Mesenchymal stem cell (in vitro differentiated cells and primary cell): Measurements from ENCODE around the gene OLFM4.

ENCODE experiments used
- DNase-seq: peaks from one replicate; pipeline ENCODE4 v3.0.0-alpha.2; 2013
- H2AFZ ChIP-seq: one replicate; pipeline ENCODE4 v1.6.1; 2013; ENCODE audit warnings: low read depth, mild to moderate bottlenecking, control low read depth, inconsistent platforms, low read length, moderate library complexity
- H2AK5ac ChIP-seq: 2 replicates; pipeline ENCODE4 v1.6.1; 2013; ENCODE audit warnings: low read length, moderate library complexity, mild to moderate bottlenecking, inconsistent platforms; ENCODE audit not compliant: severe bottlenecking
- H2BK120ac ChIP-seq: one replicate; pipeline ENCODE4 v1.6.1; 2013; ENCODE audit warnings: low read depth, mild to moderate bottlenecking, inconsistent platforms, low read length, moderate library complexity
- H2BK12ac ChIP-seq, 2 experiments: one replicate each; pipeline ENCODE4 v1.6.1; 2013; ENCODE audit warnings: inconsistent platforms in 2 of 2, low read length in 2 of 2, mild to moderate bottlenecking in 2 of 2, moderate library complexity in 2 of 2, control low read depth in 1 of 2
- H2BK15ac ChIP-seq: one replicate; pipeline ENCODE4 v1.6.1; 2013; ENCODE audit warnings: mild to moderate bottlenecking, low read depth, inconsistent platforms; ENCODE audit not compliant: poor library complexity, severe bottlenecking
- H2BK5ac ChIP-seq: 2 replicates; pipeline ENCODE4 v1.6.1; 2013; ENCODE audit warnings: low read depth, mild to moderate bottlenecking, low read length, control low read depth, inconsistent platforms; ENCODE audit not compliant: poor library complexity, severe bottlenecking
- H3K14ac ChIP-seq, 2 experiments: one replicate each; pipeline ENCODE4 v1.6.1; 2013; ENCODE audit warnings: inconsistent platforms in 2 of 2, low read length in 2 of 2, control low read depth in 1 of 2, mild to moderate bottlenecking in 1 of 2, moderate library complexity in 1 of 2
- H3K18ac ChIP-seq, 2 experiments: one replicate each; pipeline ENCODE4 v1.6.1; 2013; ENCODE audit warnings: inconsistent platforms in 2 of 2, low read length in 2 of 2, control low read depth in 1 of 2, low read depth in 1 of 2, mild to moderate bottlenecking in 1 of 2
- H3K23ac ChIP-seq, 2 experiments: one replicate each; pipeline ENCODE4 v1.6.1; 2013; ENCODE audit warnings: inconsistent platforms in 2 of 2, low read length in 2 of 2, mild to moderate bottlenecking in 2 of 2, moderate library complexity in 2 of 2, control low read depth in 1 of 2
- H3K27ac ChIP-seq: 2 replicates; pipeline ENCODE4 v1.5.1; 2013; ENCODE audit warnings: mild to moderate bottlenecking, moderate library complexity, low read length, control low read depth, inconsistent platforms; ENCODE audit not compliant: poor library complexity, severe bottlenecking
- H3K27me3 ChIP-seq, 2 experiments: 2 replicates each; pipeline versions ENCODE4 v1.6.1 to v1.7.0; 2013; ENCODE audit warnings: low read length in 2 of 2, mild to moderate bottlenecking in 2 of 2, moderate library complexity in 2 of 2, control low read depth in 1 of 2, inconsistent platforms in 1 of 2; ENCODE audit not compliant: control insufficient read depth in 1 of 2, insufficient read depth in 1 of 2
- H3K36me3 ChIP-seq, 2 experiments: 2 replicates each; pipeline versions ENCODE4 v1.6.1 to v1.7.0; 2013; ENCODE audit warnings: low read length in 2 of 2, control low read depth in 1 of 2, inconsistent platforms in 1 of 2, low read depth in 1 of 2, mild to moderate bottlenecking in 1 of 2; ENCODE audit not compliant: insufficient read depth in 2 of 2, control insufficient read depth in 1 of 2
- H3K4ac ChIP-seq, 2 experiments: one replicate each; pipeline ENCODE4 v1.6.1; 2013; ENCODE audit warnings: inconsistent platforms in 2 of 2, low read length in 2 of 2, mild to moderate bottlenecking in 2 of 2, moderate library complexity in 2 of 2, control low read depth in 1 of 2, low read depth in 1 of 2
- H3K4me1 ChIP-seq: 2 replicates; pipeline ENCODE4 v1.6.1; 2013; ENCODE audit warnings: low read depth, low read length, control low read depth; ENCODE audit not compliant: control insufficient read depth, insufficient read depth
- H3K4me2 ChIP-seq: 2 replicates; pipeline ENCODE4 v1.6.1; 2013; ENCODE audit warnings: low read length, mild to moderate bottlenecking, inconsistent platforms; ENCODE audit not compliant: poor library complexity, severe bottlenecking
- H3K4me3 ChIP-seq, 2 experiments: 2 replicates each; pipeline versions ENCODE4 v1.5.1 to v1.7.0; 2013; ENCODE audit warnings: low read length in 2 of 2, mild to moderate bottlenecking in 2 of 2, control low read depth in 1 of 2, low read depth in 1 of 2; ENCODE audit not compliant: insufficient read depth in 1 of 2
- H3K79me1 ChIP-seq: replicated peaks from 2 replicates; pipeline ENCODE4 v1.6.1; 2013; ENCODE audit warnings: mild to moderate bottlenecking, control low read depth, low read length, inconsistent platforms; ENCODE audit not compliant: poor library complexity, severe bottlenecking
- H3K9ac ChIP-seq: 2 replicates; pipeline ENCODE4 v1.7.0; 2013; ENCODE audit warnings: mild to moderate bottlenecking, low read length, moderate library complexity
- H3K9me3 ChIP-seq: 2 replicates; pipeline ENCODE4 v1.7.0; 2013; ENCODE audit warnings: mild to moderate bottlenecking, low read length; ENCODE audit not compliant: control insufficient read depth
- H4K8ac ChIP-seq: one replicate; pipeline ENCODE4 v1.6.1; 2013; ENCODE audit warnings: inconsistent platforms, mild to moderate bottlenecking, low read length, moderate library complexity
- H4K91ac ChIP-seq: one replicate; pipeline ENCODE4 v1.6.1; 2013; ENCODE audit warnings: mild to moderate bottlenecking, low read length, inconsistent platforms
- WGBS: methylation state at CpG from one replicate; pipeline ENCODE4 v1.1.7; 2013; ENCODE audit warnings: mixed read lengths; 5-methylcytosine and 5-hydroxymethylcytosine counted together

The OLFM4 gene

DNA sequence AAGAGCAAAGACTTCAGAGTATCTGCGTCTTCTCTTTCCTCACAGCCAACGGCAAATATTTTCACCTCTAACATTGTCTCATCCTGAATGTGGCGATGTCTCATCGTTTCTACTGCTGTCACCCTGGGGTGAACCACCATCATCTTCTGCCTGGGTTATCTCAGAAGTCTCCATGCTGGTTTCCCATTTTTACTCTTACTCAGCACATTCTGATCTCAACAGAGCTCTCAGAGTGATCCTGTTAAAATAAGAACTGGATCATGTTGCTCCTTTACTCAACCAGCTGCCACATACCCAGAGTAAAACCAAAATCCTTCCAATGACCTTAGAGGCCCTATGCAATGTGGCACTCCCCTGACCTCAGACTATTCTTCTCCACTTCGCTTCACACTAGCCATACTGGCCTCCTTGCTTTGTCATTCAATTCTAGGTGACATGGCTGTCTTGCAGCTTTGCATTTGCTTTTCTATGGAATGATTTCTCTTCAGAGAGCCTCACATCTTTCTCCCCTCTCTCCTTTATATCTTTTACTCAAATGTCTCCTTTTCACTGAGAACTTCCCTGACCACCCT lies 7.8 kb upstream of the OLFM4 start:
- Histone ChIP-seq H4K8ac (no peak overlapping the region), H3K79me1 (no peaks in the 10 kb centered on the region), H2AFZ (no peak overlapping the region), H3K36me3 (no peaks in the 10 kb centered on the region), H3K27ac (no peak overlapping the region), H2AK5ac (no peak overlapping the region), H3K18ac (no peak overlapping the region), H3K4me3 (no peak overlapping the region), H3K4ac (no peak overlapping the region), H4K91ac (no peak overlapping the region), H3K14ac (no peak overlapping the region), H3K9ac (no peak overlapping the region), H3K4me2 (no peak overlapping the region), H2BK5ac (no peak overlapping the region), H3K23ac (no peak overlapping the region), H2BK15ac (no peak overlapping the region), H2BK120ac (no peak overlapping the region), H3K27me3 (no peaks in the 10 kb centered on the region), H2BK12ac (no peak overlapping the region), H3K4me1 (no peaks in the 10 kb centered on the region), H3K9me3 (no peaks in the 10 kb centered on the region)
- no peak for DNase-seq
- WGBS: 78% methylated on average over 5 of the region's 5 CpGs

DNA sequence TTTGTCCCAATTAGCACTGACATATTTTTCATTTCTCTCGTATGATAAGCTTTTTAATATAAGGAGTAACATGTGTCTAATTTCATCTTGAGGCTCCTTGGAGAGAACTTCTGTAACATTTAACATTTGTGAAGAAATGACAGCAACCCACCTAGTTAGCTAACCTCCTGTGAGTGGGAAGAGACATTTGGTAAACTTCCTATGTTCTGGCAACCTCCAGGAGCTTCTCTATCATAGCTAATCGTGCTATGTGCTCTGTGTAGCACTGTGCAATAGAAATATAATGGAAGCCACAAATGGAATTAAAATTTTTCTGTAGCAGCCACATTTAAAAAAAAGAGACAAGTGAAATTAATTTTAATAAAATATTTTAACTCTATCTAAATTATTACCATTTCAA lies 5.4 kb upstream of the OLFM4 start:
- no peaks in the 10 kb centered on the region for H3K79me1 ChIP-seq

DNA sequence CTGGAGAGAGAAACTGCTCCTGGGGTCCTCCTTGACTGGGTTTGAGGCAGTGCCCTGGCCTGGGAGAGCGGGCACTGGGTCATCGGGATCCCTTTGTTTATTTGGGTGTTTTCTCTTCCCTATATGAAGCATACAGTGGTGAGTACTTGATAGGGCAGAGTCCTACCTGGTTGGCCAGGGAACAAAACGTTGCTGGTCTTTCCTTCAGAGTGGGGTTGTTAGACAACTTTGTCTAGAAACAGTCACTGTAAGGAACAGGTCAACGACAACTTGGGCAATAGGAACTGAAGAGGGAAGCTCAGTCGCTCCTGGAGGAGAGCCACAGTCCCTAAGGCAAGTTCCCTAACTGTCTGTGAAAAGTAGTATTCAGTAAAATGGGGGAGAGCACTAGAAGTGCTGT lies 550 bp upstream of the OLFM4 start:
- Histone ChIP-seq H3K27ac (no peak overlapping the region), H3K9me3 (no peaks in the 10 kb centered on the region), H3K9ac (no peak overlapping the region), H4K91ac (no peak overlapping the region), H3K18ac (no peak overlapping the region), H4K8ac (no peak overlapping the region), H3K14ac (no peak overlapping the region), H2AFZ (no peak overlapping the region), H3K23ac (no peak overlapping the region), H2BK120ac (no peak overlapping the region), H2BK15ac (no peak overlapping the region), H3K27me3 (no peaks in the 10 kb centered on the region), H2BK12ac (no peak overlapping the region), H3K4me3 (no peak overlapping the region), H3K4me2 (no peak overlapping the region), H2BK5ac (no peak overlapping the region), H3K36me3 (no peaks in the 10 kb centered on the region), H2AK5ac (no peak overlapping the region), H3K4me1 (no peaks in the 10 kb centered on the region), H3K4ac (no peak overlapping the region), H3K79me1 (no peaks in the 10 kb centered on the region)
- 56% methylated on average over 5 of the region's 5 CpGs for whole genome bisulfite sequencing
- DNase-seq: no peak

More for the DNA sequence above, 5.4 kb upstream of the OLFM4 start:
- Histone ChIP-seq H3K36me3 (no peaks in the 10 kb centered on the region), H3K9me3 (no peaks in the 10 kb centered on the region), H4K91ac (no peak overlapping the region), H3K27me3 (no peaks in the 10 kb centered on the region), H2BK120ac (no peak overlapping the region), H2BK12ac (no peak overlapping the region), H3K9ac (no peak overlapping the region), H2BK15ac (no peak overlapping the region), H2BK5ac (no peak overlapping the region), H2AFZ (no peak overlapping the region), H4K8ac (no peak overlapping the region), H3K18ac (no peak overlapping the region), H3K4me2 (no peak overlapping the region), H3K27ac (no peak overlapping the region), H3K4ac (no peak overlapping the region), H2AK5ac (no peak overlapping the region), H3K23ac (no peak overlapping the region), H3K4me1 (no peaks in the 10 kb centered on the region), H3K14ac (no peak overlapping the region), H3K4me3 (no peak overlapping the region)
- WGBS: no CpG with 5 or more reads among the region's 2 CpGs
- DNase-seq: no peak

DNA sequence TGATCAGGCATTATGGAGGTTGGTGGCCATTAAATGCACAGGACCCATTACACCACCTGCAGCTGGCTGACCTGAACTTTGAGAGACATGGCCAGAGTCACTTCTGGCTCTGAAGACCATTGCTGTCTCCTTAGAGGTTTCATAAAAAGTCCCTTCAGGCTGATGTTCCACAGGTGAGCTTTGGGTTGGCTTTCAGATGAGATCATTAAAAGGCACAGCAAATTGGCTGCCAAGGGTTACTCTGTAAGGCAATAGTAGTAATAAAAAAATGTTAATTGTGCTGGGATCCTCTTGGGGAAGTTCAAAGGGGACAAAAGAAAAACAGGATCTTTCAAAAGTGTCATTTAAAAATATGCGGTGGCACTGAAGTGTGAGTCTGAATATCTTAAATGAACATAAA lies 4.2 kb downstream of the OLFM4 start:
- Histone ChIP-seq H3K9ac (no peak overlapping the region), H3K27me3 (no peaks in the 10 kb centered on the region), H2BK12ac (no peak overlapping the region), H3K79me1 (no peaks in the 10 kb centered on the region), H2AK5ac (no peak overlapping the region), H3K4me2 (no peak overlapping the region), H2BK5ac (no peak overlapping the region), H3K27ac (no peak overlapping the region), H3K36me3 (no peaks in the 10 kb centered on the region), H3K9me3 (no peaks in the 10 kb centered on the region), H4K91ac (no peak overlapping the region), H3K4ac (no peak overlapping the region), H3K4me3 (no peak overlapping the region), H2BK15ac (no peak overlapping the region), H3K4me1 (no peaks in the 10 kb centered on the region), H4K8ac (no peak overlapping the region), H3K23ac (no peak overlapping the region), H3K14ac (no peak overlapping the region), H2BK120ac (no peak overlapping the region), H2AFZ (no peak overlapping the region), H3K18ac (no peak overlapping the region)
- no CpG with 5 or more reads among the region's 1 CpG for WGBS
- DNase-seq: no peak
